Spleen (tissue), 11 donors: ENCODE measurements around the gene ASB10. TPM values are rescaled to one million over a fixed set of nuclear protein-coding genes. Genes with fewer than 3 reads are reported as not detected.

Experiments
- DNase-seq: peaks from one replicate; pipeline ENCODE4 v3.0.0-alpha.2; 2020
- H3K27ac ChIP-seq, 8 donors: fragments of 200-600 bp; sonication (generic) in 7 of 8; 1 replicate in 4 of 8; 2 replicates in 4 of 8; pipeline versions ENCODE4 v1.5.0 to v1.8.0; 2016 to 2021; ENCODE audit warnings: inconsistent platforms in 4 of 8, mild to moderate bottlenecking in 4 of 8, moderate library complexity in 1 of 8
- H3K27me3 ChIP-seq, 7 donors: fragments of 200-600 bp; sonication (generic) in 6 of 7; replicated peaks in 1 of 7; 1 replicate in 4 of 7; 2 replicates in 3 of 7; pipeline versions ENCODE4 v1.5.0 to v1.8.0; 2016 to 2021; ENCODE audit warnings: inconsistent platforms in 3 of 7, mild to moderate bottlenecking in 1 of 7
- H3K36me3 ChIP-seq, 6 donors: fragments of 200-600 bp; sonication (generic) in 5 of 6; 1 replicate in 4 of 6; 2 replicates in 2 of 6; pipeline versions ENCODE4 v1.5.0 to v1.8.0; 2016 to 2021; ENCODE audit warnings: inconsistent platforms in 2 of 6
- H3K4me1 ChIP-seq, 6 donors: fragments of 200-600 bp; sonication (generic) in 5 of 6; 1 replicate in 3 of 6; 2 replicates in 3 of 6; pipeline versions ENCODE4 v1.5.0 to v1.8.0; 2016 to 2021; ENCODE audit warnings: inconsistent platforms in 3 of 6
- H3K4me3 ChIP-seq, 8 donors: fragments of 200-600 bp; sonication (generic) in 7 of 8; 1 replicate in 4 of 8; 2 replicates in 4 of 8; pipeline versions ENCODE4 v1.5.0 to v1.8.0; 2016 to 2021; ENCODE audit warnings: inconsistent platforms in 4 of 8, mild to moderate bottlenecking in 4 of 8, moderate library complexity in 2 of 8
- H3K9me3 ChIP-seq, 8 donors: fragments of 200-600 bp; sonication (generic) in 7 of 8; 1 replicate in 4 of 8; 2 replicates in 4 of 8; pipeline versions ENCODE4 v1.5.0 to v1.8.0; 2016 to 2021; ENCODE audit warnings: inconsistent platforms in 4 of 8
- CTCF ChIP-seq, 11 experiments: fragments of 200-600 bp in 7 of 11; fragments of 450-650 bp in 4 of 11; sonication (generic) in 4 of 11; IDR thresholded peaks in 8 of 11; conservative IDR thresholded peaks in 3 of 11; 1 replicate in 7 of 11; 2 replicates in 4 of 11; pipeline versions ENCODE4 v1.4.0 to v1.8.0; 2016 to 2021; ENCODE audit warnings: antibody characterized with exemption in 11 of 11, inconsistent platforms in 4 of 11, mild to moderate bottlenecking in 1 of 11
- POLR2A ChIP-seq, 3 donors: fragments of 450-650 bp; IDR thresholded peaks; one replicate each; pipeline ENCODE4 v1.5.1; 2017; ENCODE audit warnings: antibody characterized with exemption in 3 of 3, mild to moderate bottlenecking in 1 of 3
- POLR2AphosphoS5 ChIP-seq, 3 donors: sonication (generic); formaldehyde crosslinking; IDR thresholded peaks; one replicate each; pipeline ENCODE4 v1.5.1; 2017; ENCODE audit warnings: antibody characterized with exemption in 3 of 3
- WGBS, 5 donors: extraction: QIAGEN DNeasy Blood & Tissue Kit in 3 of 5; methylation state at CpG; one replicate each; pipeline versions ENCODE4 v1.1.5 to v1.1.7; 2013 to 2018; 5-methylcytosine and 5-hydroxymethylcytosine counted together
- intact Hi-C: fragments of 100-400 bp; cut with DNase I; formaldehyde crosslinking; loops from one replicate; pipeline ENCODE4 v1.15.0; 2023; ENCODE audit warnings: low total_unique reads
- polyA plus RNA-seq, 3 donors: library from polyadenylated mRNA; stranded (reverse); fragments of 200-250 nt; gene quantifications; one replicate each; pipeline ENCODE4 v1.2.1, GENCODE V29; 2013
- total RNA-seq, 7 donors: library from RNA; depleted of rRNA in 3 of 7; stranded (reverse); fragments of >200 nt in 3 of 7; fragmentation: NEBNext Ultra II Directional in 4 of 7; extraction: Animal tissue kit (Norgen Biotek cat#: 25700) in 4 of 7; gene quantifications; one replicate each; pipeline versions ENCODE4 v1.1.0 to v1.2.1, GENCODE V29; 2016 to 2021
- donor health status: healthy with polysubstance abuse.
- donor health status: DM: no; HTN: no; CAD: no; lungs with moderate emphysema.
- donor health status: DM: no; HTN: no; CAD: no.
- donor health status: Bipolar disorder and iron deficiency.
- donor health status: healthy.
- donor health status: DM: no; HTN: no; CAD: no.
- donor health status: DM: yes; HTN: yes; CAD: no.

ASB10 gene
- total and polyA plus RNA-seq, 10 donors, result not detected

- H3K27me3 ChIP-seq, result peaks cover 0 to 24% (median 3%) of the 10 kb centered on the region in 7 donors
- intact Hi-C loops, result no loop called here
- no peak for TF ChIP-seq POLR2A (IDR thresholded peaks at IDR 0.05)
- TF ChIP-seq POLR2AphosphoS5 (IDR thresholded peaks at IDR 0.05), result no peak
- TF ChIP-seq CTCF (IDR thresholded peaks at IDR 0.05 in 8 of 11, conservative IDR thresholded peaks at IDR 0.05 in 3 of 11), result no peak
- no peaks in the 10 kb centered on the region for H3K4me1 ChIP-seq
- DNase-seq, result no peak
- 73 to 86% (median 81%) methylated on average over 7 to 12 of the region's 12 CpGs for WGBS, 5 donors
- H3K9me3 ChIP-seq, result no peaks in the 10 kb centered on the region
- H3K4me3 ChIP-seq, result no peak overlapping the region
- no peak overlapping the region for H3K27ac ChIP-seq
- H3K36me3 ChIP-seq, result no peaks in the 10 kb centered on the region
Measured at GRCh38 chr7:151191544-151191943, 4.5 kb upstream of the ASB10 start.

- intact Hi-C loops, result no loop called here
- H3K27ac ChIP-seq, result no peak overlapping the region
- no peaks in the 10 kb centered on the region for H3K36me3 ChIP-seq
- TF ChIP-seq POLR2AphosphoS5 (IDR thresholded peaks at IDR 0.05) (no peak), CTCF (IDR thresholded peaks at IDR 0.05 in 8 of 11, conservative IDR thresholded peaks at IDR 0.05 in 3 of 11) (no peak), POLR2A (IDR thresholded peaks at IDR 0.05) (no peak)
- peaks cover 0 to 8% (median 0%) of the 10 kb centered on the region in 7 donors for H3K27me3 ChIP-seq
- WGBS, 5 donors, result 68 to 79% (median 76%) methylated on average over 4 of the region's 4 CpGs
- H3K9me3 ChIP-seq, result no peaks in the 10 kb centered on the region
- no peak for DNase-seq
- no peak overlapping the region for H3K4me3 ChIP-seq
- H3K4me1 ChIP-seq, result no peaks in the 10 kb centered on the region
Measured at GRCh38 chr7:151189038-151189437, 2.0 kb upstream of the ASB10 start.

GRCh38 chr7:151188252-151188542, 1.1 kb upstream of the ASB10 start:
- TF ChIP-seq POLR2A (IDR thresholded peaks at IDR 0.05), result no peak
- Histone ChIP-seq H3K9me3 (no peaks in the 10 kb centered on the region), H3K4me1 (no peaks in the 10 kb centered on the region), H3K36me3 (no peaks in the 10 kb centered on the region), H3K4me3 (no peak overlapping the region), H3K27ac (no peak overlapping the region), H3K27me3 (peaks cover 0 to 8% (median 0%) of the 10 kb centered on the region in 7 donors)
- intact Hi-C loops, result no loop called here
- WGBS, 5 donors, result 44 to 56% (median 55%) methylated on average over 5 of the region's 5 CpGs
- DNase-seq, result no peak

GRCh38 chr7:151187409-151188251, 580 bp upstream of the ASB10 start:
- WGBS, 5 donors, result 80 to 89% (median 84%) methylated on average over 12 to 22 of the region's 22 CpGs
- DNase-seq, result peak; percentile 62
- Histone ChIP-seq H3K27me3 (peaks cover 0 to 8% (median 0%) of the 10 kb centered on the region in 7 donors), H3K36me3 (no peaks in the 10 kb centered on the region), H3K4me3 (no peak overlapping the region), H3K27ac (no peak overlapping the region), H3K4me1 (no peaks in the 10 kb centered on the region), H3K9me3 (no peaks in the 10 kb centered on the region)
- TF ChIP-seq POLR2A (IDR thresholded peaks at IDR 0.05) (no peak), POLR2AphosphoS5 (IDR thresholded peaks at IDR 0.05) (no peak), CTCF (IDR thresholded peaks at IDR 0.05 in 8 of 11, conservative IDR thresholded peaks at IDR 0.05 in 3 of 11) (no peak)
- intact Hi-C loops, result no loop called here
